DMS53 (cell line): ENCODE results near the gene INPPL1.

Source experiments
- DNase-seq: peaks from one replicate; lab custom pipeline; 2025; lab: John Stamatoyannopoulos, UW

The INPPL1 gene

GRCh38 chr11:72287293-72287692, 62.7 kb downstream of the INPPL1 start:
- DNase-seq: no peak
